ENCODE results near the gene BUB1. TPM values are rescaled to one million over a fixed set of nuclear protein-coding genes. Genes with fewer than 3 reads are reported as not detected.

BUB1 gene
- polyA plus RNA-seq, 2 of the 4 experiments (the other 2 are of a cell fraction): 36.9 to 65.5 TPM

DNA sequence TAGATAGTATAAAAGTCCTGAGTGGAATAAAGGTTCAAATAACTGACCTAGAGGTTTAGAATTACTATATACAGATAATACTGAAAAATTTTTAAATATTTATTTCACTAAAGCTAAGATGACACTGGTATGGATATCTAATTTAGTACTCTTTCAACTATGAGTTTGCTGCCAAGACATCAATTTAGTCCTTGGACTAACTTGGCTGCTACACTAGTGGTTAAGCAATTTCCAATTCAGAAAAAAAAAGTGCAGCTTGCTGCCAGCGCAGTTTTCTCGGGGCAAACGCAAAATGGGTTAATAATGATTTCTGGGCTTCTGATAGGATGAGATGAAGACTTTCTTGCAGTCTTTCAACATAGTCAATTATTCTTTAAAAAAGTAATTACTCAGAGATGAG lies 10.8 kb downstream of the BUB1 start (continued):
- TF ChIP-seq ZNF302 (CRISPR knock-in tag; IDR thresholded peaks at IDR 0.05) (no peak), SREBF2 (IDR thresholded peaks at IDR 0.05) (no peak)

DNA sequence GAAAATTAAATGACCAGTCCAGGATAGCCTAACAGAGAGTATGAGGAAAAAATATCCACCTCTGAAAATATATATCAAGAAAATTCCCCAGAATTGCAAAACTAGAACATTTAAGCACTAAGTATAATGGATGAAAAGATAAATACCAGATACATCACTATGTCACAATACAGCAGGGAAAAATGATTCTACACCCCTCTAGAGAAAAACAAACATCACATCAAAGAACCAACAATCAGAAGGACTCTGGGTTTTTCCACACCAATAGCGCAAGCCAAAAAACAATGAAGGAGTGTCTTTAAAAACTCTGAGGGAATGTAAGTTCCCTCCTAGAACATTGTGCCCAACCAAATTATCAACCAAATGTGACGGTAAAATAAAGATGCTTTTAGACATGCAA lies 13.7 kb downstream of the BUB1 start:
- POLR2A ChIA-PET: no interaction called here
- no peak for FAIRE-seq
- CTCF ChIA-PET: no interaction called here

DNA sequence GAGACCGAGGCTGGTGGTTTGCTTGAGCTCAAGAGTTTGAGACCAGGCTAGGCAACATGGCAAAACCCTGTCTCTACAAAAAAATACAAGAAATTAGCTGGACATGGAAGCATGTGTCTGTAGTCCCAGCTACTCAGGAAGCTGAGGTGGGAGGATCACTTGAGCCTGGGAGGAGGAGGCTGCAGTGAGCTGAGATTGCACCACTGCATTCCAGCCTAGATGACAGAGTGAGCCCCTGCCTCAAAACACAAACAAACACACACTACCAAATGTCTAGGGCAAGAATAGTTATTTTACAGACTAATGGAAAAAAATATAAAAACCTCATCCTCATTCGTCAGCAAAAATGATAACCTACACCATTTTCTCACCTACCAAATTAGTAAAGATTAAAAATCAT lies 15.3 kb downstream of the BUB1 start:
- H3K4me1 ChIP-seq: peaks cover 5% of the 10 kb centered on the region; the same call in 1 of the 3 replicates
- FAIRE-seq: no peak
- no peak overlapping the region for H3K27ac ChIP-seq
- CTCF ChIA-PET: no interaction called here
- H3K4me2 ChIP-seq: no peak overlapping the region
- no peak for TF ChIP-seq ZFP36 (IDR thresholded peaks at IDR 0.05; ENCODE audit: borderline replicate concordance, partially characterized antibody)
- TF ChIP-seq KDM1A (IDR thresholded peaks at IDR 0.05; ENCODE audit: low read depth): no peak
- no peak for TF ChIP-seq ZSCAN20 (CRISPR knock-in tag; IDR thresholded peaks at IDR 0.05)
- TF ChIP-seq, protein P1, sequence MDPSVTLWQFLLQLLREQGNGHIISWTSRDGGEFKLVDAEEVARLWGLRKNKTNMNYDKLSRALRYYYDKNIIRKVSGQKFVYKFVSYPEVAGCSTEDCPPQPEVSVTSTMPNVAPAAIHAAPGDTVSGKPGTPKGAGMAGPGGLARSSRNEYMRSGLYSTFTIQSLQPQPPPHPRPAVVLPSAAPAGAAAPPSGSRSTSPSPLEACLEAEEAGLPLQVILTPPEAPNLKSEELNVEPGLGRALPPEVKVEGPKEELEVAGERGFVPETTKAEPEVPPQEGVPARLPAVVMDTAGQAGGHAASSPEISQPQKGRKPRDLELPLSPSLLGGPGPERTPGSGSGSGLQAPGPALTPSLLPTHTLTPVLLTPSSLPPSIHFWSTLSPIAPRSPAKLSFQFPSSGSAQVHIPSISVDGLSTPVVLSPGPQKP (IDR thresholded peaks at IDR 0.05; ENCODE audit: low read depth, low read length): no peak
- no peak for TF ChIP-seq FOSB (CRISPR knock-in tag; IDR thresholded peaks at IDR 0.05)
- no peak for TF ChIP-seq MAZ (IDR thresholded peaks at IDR 0.05; ENCODE audit: borderline replicate concordance, low read depth, low read length)
- TF ChIP-seq MYC (IDR thresholded peaks at IDR 0.05; ENCODE audit: borderline replicate concordance, low read length): no peak
- no peak for TF ChIP-seq RCOR1 (IDR thresholded peaks at IDR 0.05; ENCODE audit: low read depth, low read length)
- no peak for ATAC-seq
- H3K4me3 ChIP-seq: no peak overlapping the region
- H3K9me3 ChIP-seq: no peaks in the 10 kb centered on the region
- POLR2A ChIA-PET: no interaction called here
- WGBS (ENCODE audit: missing lambda C conversion rate): 91% methylated on average over 2 of the region's 2 CpGs
- DNase-seq (ENCODE audit: low read depth in 1 of 2, low spot score in 1 of 2): no peak

More for the DNA sequence above, 13.7 kb downstream of the BUB1 start:
- DNase-seq (ENCODE audit: low read depth in 1 of 2, low spot score in 1 of 2): no peak
- no peak overlapping the region for H3K4me2 ChIP-seq
- no peak overlapping the region for H3K27ac ChIP-seq
- no peak for ATAC-seq
- no peaks in the 10 kb centered on the region for H3K9me3 ChIP-seq
- 97% methylated on average over 2 of the region's 2 CpGs for WGBS (ENCODE audit: missing lambda C conversion rate)
- peaks cover 5% of the 10 kb centered on the region; the same call in 1 of the 3 replicates for H3K4me1 ChIP-seq
- no peak for TF ChIP-seq NFE2L2 (conservative IDR thresholded peaks at IDR 0.05; ENCODE audit: low read length)
- TF ChIP-seq EP300 (IDR thresholded peaks at IDR 0.05): no peak
- TF ChIP-seq EHMT2 (IDR thresholded peaks at IDR 0.05; ENCODE audit: low read depth): no peak
- no peak for TF ChIP-seq ESRRA (IDR thresholded peaks at IDR 0.05; ENCODE audit: borderline replicate concordance, low read length)
- H3K4me3 ChIP-seq: no peak overlapping the region

DNA sequence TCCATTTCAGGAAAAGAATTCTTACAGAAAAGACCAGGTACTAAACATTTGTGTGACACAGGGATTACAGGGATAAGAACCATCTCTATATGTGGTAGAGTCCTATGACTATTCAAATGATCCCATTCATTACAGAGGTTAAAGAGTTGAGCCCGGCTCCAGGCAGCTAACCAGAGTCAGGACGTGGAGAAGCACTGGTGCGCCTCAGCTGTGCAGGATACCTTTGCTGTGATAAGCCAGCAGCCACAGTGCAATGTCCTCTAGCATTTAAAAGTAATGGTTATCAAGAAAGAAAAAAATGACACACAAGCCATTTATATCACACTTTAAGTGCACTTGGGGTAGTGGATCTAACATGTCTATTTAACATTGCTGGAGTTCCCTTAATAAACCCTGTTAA lies 17.3 kb downstream of the BUB1 start:
- H3K4me1 ChIP-seq: peaks cover 5% of the 10 kb centered on the region; the same call in 1 of the 3 replicates
- no peak overlapping the region for H3K27ac ChIP-seq
- no peak for DNase-seq (ENCODE audit: low read depth in 1 of 2, low spot score in 1 of 2)
- FAIRE-seq: no peak
- POLR2A ChIA-PET: no interaction called here
- no peak for TF ChIP-seq FOXS1 (CRISPR knock-in tag; IDR thresholded peaks at IDR 0.05)
- 93% methylated on average over 3 of the region's 3 CpGs for WGBS (ENCODE audit: missing lambda C conversion rate)
- H3K4me3 ChIP-seq: no peak overlapping the region
- H3K9me3 ChIP-seq: no peaks in the 10 kb centered on the region
- CTCF ChIA-PET: no interaction called here
- H3K4me2 ChIP-seq: no peak overlapping the region
- no peak for ATAC-seq

DNA sequence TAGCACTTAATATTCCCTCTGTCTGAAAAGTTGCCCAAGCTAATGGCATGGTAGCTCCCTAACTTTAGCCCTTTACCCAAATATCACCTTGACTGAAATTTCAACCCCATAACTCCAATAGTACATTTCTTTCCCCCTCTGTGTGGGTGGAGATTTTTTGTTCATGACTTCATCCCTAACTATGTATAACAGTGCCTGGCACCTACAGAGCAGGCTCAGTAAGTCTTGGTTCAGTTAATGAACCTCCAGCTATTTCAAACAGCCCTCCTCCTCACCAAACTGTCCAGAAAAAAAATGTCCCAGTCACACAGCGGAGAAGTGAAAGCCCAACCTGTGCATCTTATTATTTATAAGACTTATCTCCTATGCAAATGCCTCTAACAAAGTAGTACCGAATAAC lies 18.6 kb downstream of the BUB1 start:
- POLR2A ChIA-PET: no interaction called here
- FAIRE-seq (no peak), DNase-seq (ENCODE audit: low read depth in 1 of 2, low spot score in 1 of 2) (no peak), ATAC-seq (no peak)
- Histone ChIP-seq H3K27ac (no peak overlapping the region), H3K4me2 (no peak overlapping the region), H3K9me3 (no peaks in the 10 kb centered on the region), H3K4me1 (peaks cover 3% of the 10 kb centered on the region; the same call in 1 of the 3 replicates), H3K4me3 (no peak overlapping the region)
- TF ChIP-seq FOSL2 (IDR thresholded peaks at IDR 0.05): no peak
- TF ChIP-seq FOSL2 (CRISPR knock-in tag; IDR thresholded peaks at IDR 0.05): no peak
- TF ChIP-seq CEBPB (IDR thresholded peaks at IDR 0.05): no peak
- no peak for TF ChIP-seq PHF8 (IDR thresholded peaks at IDR 0.05; ENCODE audit: borderline replicate concordance, low read depth)
- WGBS (ENCODE audit: missing lambda C conversion rate): 91% methylated on average over 2 of the region's 2 CpGs
- CTCF ChIA-PET: no interaction called here

Measured in A549 (cell line).